ENCODE measurements around the gene ARHGEF39.

ARHGEF39 gene

DNA sequence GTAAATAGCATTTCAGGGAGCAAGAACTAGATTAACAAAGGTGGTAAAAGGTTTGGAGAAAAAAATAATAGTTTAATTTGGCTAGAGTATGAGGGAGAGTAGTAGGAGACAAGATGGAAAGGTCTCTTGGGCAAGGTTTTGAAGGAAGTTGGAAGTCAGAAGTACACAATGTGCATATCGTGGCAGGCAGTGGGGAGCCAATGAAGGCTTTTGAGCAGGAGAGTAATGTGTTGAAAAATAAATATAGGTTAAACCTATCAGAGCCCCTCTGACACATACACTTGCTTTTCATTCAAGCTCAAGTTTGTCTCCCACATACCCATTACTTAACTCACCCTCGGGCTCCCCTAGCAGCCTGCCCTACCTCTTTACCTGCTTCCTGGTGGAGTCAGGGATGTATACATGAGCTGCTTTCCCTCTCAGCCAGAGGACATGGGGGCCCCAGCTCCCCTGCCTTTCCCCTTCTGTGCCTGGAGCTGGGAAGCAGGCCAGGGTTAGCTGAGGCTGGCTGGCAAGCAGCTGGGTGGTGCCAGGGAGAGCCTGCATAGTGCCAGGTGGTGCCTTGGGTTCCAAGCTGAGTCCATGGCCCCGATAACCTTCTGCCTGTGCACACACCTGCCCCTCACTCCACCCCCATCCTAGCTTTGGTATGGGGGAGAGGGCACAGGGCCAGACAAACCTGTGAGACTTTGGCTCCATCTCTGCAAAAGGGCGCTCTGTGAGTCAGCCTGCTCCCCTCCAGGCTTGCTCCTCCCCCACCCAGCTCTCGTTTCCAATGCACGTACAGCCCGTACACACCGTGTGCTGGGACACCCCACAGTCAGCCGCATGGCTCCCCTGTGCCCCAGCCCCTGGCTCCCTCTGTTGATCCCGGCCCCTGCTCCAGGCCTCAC is 8.4 kb upstream of the ARHGEF39 start, which contains the start of gene CA9:
TSS of gene CA9 (plus strand) at position 797 of the 893 bp plus-strand sequence. CDS start at position 829, 32 bp downstream.
- DNase-seq, result no peak

DNA sequence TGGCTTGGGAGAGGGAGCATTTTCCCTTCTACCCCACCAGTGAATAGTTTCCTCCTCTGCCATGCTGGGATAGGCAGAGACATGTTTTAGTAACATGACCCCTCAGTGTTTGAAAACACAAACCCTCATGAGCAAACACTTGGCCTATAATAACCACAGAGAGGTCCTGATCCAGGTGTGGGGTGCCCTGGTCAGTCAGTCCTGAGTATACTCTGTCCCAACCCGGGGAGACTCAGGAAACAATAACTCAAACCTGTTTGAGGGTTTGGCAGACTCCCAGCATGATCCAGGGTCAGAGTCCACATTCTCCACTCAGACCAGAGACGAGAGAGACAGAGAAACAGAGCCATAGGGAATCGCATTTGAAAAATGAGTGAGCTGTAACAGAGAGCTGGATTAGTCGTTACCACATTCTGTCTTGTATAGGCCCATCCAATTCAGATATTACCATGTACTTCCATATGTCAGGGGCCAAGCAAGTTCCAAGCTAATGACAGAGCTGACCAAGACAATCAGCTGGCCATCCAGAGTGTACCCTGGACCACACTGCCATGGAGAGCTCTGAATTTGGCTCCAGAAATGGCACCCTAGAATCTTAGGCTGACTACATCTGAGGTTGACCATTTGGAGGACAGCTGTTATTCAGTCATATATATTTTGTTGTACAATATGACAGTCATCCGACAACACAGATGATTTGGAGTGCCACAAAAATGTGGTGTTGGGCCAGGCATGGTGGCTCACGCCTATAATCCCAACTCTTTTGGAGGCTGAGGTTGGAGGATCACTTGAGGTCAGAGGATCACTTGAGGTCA is 4.5 kb upstream of the ARHGEF39 start:
- no peak for DNase-seq

DNA sequence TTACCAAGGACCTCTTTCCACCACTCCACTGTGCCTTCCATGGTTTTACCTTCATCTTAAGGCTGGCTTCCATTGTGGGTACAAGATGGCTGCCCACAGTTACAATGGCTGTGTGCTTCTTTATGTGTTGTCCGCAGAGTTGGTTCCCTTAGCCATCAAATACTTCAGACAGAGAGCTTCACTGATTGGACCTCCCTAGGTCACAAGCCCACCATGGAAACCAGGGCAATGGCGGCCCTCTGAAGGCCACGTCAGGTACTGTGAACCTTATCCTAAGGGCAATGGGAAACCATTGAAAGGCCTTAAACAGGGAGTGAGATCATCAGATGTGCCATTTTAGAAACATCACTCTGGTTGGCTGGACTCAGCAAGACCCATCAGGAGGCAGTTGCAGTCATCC is 2.9 kb upstream of the ARHGEF39 start:
- no peak for DNase-seq

- no peak for DNase-seq
Measured at GRCh38 chr9:35666549-35666948, 1.6 kb upstream of the ARHGEF39 start.

DNA sequence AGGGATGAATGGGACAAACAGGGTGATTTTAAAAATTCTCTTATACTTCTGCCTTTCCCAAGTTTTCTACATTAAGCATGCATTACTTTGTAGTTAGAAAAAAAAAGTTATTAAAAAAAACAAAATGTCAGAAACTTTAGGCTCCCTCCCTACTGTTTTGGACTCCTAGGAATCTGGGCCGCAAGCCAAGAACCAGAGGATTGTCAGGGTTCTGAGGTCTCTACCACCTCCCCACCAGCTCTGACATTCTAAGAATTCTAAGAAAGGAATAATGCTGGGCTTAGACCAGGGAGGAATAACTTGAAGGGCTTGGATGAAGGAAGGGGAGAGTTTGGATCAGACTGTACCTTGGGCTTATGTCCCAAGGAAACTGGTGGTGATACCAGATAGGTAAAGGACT is 1.1 kb upstream of the ARHGEF39 start:
- no peak for DNase-seq

DNA sequence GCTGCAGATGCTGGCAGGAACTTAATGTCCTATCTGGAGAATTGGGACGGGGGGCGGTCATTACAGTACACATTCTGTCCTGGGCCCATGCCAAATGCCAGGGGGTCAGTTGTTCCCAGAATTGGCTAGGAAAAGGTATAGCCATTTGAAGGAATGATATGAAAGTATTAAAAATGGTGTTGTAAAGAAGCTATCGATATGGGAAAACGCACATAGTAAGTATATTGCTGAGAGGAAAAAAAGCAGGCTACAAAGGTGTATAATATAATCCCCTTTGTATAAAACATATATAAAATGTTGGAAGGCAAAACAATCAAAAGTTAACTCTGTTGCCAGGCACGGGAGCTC is 450 bp upstream of the ARHGEF39 start:
- DNase-seq, result no peak

DNA sequence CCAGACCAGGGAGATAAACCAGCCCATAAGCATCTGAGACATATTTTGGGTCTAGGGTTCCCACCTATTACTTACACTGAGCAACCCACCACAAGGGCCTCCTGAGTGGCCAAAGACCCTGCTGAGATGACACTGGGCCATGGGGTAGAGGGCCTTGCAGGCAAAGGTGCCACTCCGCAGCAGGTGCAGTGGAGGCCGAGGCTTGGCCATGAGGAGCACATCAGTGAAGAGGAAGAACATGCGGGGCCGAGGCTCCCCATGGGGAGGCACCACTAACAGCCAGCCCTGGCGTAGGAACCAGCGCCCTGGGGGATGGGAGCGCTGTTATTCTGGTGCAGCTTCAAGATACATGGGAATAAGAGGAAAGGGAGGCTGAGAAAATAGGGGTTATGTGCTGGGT is 2.6 kb downstream of the ARHGEF39 start:
- DNase-seq, result no peak

GRCh38 chr9:35661756-35662350 is 3.1 kb downstream of the ARHGEF39 start:
- DNase-seq, result no peak

- DNase-seq, result no peak
Measured at GRCh38 chr9:35660966-35661415, 4.0 kb downstream of the ARHGEF39 start.

- DNase-seq, result peak; percentile 26
Measured at GRCh38 chr9:35659340-35659739, 5.7 kb downstream of the ARHGEF39 start.

GRCh38 chr9:35658968-35659220 is 6.1 kb downstream of the ARHGEF39 start:
- no peak for DNase-seq

- DNase-seq, result peak; percentile 70
Measured at GRCh38 chr9:35658137-35658967, 6.6 kb downstream of the ARHGEF39 start, which contains the start of gene CCDC107. Gene CCDC107, plus strand, starts transcription at chr9:35658292. Its CDS starts 88 bp downstream, at chr9:35658380.

DNA sequence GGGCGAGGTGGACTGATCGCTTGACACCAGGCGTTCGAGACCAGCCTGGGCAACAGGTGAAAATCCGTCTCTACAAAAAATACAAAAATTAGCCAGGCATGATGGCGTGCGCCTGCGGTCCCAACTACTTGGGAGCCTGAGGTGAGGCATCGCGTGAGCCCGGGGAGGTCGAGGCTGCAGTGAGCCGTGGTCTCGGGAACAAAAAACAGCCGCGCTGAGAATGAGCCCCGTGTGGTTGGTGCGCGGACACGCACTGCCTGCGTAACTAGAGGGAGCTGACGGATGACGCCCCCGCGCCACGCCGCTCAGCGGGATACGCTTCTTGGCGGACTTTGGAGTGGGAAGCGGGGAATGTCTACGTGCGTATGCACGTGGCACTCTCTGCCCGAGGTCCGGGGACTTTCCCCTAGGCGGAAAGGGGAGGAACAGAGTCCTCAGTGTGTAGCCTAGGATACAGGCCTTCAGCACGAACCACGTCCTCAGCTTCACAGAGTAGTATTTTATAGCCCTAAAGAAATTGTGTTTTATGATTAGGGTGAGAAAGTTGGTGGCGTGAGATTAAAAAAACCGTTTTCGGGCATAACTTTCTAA is 7.4 kb downstream of the ARHGEF39 start, which contains the start of gene RMRP:
TSS of gene RMRP (minus strand) at position 474 of the 591 bp plus-strand sequence.
- peak; percentile 93 for DNase-seq

DNA sequence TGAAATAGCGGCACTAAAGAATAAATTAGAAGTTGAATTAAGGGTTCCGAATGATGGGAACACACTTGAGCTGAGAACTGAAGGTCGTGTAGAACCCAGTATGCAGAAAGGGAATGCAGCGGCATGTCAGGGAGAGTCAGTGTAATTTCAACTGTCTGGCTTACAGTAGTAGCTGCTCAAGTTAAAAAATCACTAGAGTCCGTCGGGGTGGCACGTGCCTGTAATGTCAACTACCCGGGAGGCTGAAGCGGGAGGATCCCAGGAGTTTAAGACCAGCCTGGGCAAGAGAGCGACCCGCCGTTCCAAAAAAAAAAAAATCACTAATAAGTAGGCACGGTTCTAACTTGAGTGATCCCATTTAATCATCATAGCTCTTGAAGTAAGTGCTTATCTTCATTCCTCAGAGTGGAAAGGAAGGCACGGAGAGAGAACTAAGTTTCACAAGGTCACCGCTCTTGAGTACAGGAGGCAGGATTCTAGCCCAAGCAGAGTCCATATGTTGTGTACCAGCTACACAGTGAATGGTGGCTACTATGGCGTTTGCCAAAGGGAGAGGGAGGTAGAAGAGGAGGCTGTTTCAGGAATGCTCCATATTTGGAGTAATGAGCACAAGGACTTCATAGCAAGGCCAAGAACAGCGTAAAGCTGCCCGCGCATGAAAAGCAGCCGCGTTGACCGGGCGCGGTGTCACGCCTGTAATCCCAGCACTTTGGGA is 8.0 kb downstream of the ARHGEF39 start:
- no peak for DNase-seq

GRCh38 chr9:35656348-35656747 is 8.6 kb downstream of the ARHGEF39 start:
- no peak for DNase-seq

DNA sequence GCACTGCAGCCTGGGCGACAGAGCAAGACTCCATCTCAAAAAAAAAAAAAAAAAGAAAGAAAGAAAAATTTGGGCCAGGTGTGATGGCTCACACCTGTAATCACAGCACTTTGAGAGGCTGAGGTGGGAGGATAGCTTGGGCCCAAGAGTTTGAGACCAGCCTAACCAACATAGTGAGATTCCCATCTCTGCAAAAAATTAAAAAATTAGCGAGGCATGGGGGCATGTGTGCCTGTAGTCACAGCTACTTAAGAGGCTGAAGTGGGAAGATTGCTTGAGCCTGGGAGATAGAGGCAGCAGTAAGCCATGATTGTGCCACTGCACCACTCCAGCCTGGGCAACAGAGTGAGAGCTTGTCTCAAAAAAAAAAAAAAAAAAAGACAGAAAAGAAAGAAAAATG is 11.4 kb downstream of the ARHGEF39 start:
- DNase-seq, result no peak

DNA sequence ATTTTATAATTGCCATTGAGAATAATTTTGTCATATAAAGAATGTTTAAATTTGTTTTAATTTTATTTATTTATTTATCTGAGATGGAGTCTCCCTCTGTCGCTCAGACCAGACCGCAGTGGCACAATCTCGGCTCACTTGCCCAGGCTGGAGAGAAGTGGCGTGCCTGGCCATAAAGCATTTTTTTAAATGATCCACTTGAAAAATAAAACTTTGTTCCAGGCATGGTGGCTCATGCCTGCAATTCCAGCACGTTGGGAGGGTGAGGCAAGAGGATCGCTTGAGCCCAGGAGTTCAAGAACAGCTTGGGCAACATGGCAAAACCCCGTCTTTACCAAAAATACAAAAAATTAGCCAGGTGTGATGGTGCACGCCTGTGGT is 12.2 kb downstream of the ARHGEF39 start:
- no peak for DNase-seq

GRCh38 chr9:35651956-35652828 is 12.8 kb downstream of the ARHGEF39 start:
- DNase-seq, result no peak

DNA sequence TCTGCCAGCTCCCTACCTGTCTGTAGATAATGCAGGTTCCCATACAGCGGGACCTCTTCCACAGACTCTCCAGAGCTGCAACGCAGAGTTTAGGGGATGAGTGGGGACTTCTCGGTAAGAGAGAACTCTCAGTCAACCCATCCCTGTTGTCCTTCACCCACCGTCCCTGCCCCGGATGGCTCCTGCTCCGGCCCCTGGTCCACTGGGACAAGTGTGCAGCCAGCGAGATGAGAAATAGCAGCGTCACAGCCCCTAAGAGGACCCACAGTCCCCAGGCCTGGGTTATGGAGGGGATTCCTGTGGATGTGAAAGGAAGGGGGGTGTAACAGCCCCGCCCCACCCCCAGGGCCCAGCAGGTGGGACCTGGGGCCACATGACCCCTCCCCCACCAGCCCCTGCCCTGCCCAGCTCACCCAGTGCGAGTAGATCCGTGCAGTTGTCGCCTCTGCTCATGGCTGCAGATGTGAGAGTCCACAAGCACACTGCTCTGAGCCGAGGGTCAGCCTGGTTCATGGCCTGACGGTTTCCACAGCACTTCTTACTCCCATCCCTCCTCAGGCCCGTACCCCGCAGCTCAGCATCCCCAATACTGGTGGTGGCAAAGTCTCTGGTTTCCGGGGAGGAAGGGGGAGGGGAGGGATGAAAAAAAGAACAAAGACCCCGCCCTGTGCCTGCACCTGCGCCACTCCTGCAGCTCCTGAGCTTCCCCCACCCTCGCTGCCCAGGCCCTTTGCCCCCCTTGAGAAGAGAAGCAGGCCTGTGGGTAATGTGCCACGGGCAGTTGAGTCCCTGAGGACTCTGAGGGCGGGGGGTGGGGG is 14.4 kb downstream of the ARHGEF39 start, which contains the start of gene SIT1:
TSS of gene SIT1 (minus strand) at position 591 of the 818 bp plus-strand sequence. CDS start at position 513, 78 bp downstream.
- DNase-seq, result no peak
